Muscle layer of duodenum (tissue), 2 donors: ENCODE results near the gene CARD19.

Experiments used
- H3K27ac ChIP-seq: one replicate; pipeline ENCODE4 v1.7.0; 2013; ENCODE audit warnings: mild to moderate bottlenecking, low read length
- H3K27me3 ChIP-seq: one replicate; pipeline ENCODE4 v1.7.0; 2013; ENCODE audit warnings: low read depth, mild to moderate bottlenecking, control low read depth, low read length
- H3K36me3 ChIP-seq, 2 donors: one replicate each; pipeline ENCODE4 v1.7.0; 2013; ENCODE audit warnings: low read length in 2 of 2, control low read depth in 1 of 2, mild to moderate bottlenecking in 1 of 2; ENCODE audit not compliant: insufficient read depth in 2 of 2, control insufficient read depth in 1 of 2
- H3K4me1 ChIP-seq, 2 donors: one replicate each; pipeline ENCODE4 v1.7.0; 2013; ENCODE audit warnings: low read length in 2 of 2, mild to moderate bottlenecking in 2 of 2, control low read depth in 1 of 2, moderate library complexity in 1 of 2; ENCODE audit not compliant: insufficient read depth in 2 of 2, control insufficient read depth in 1 of 2
- H3K4me3 ChIP-seq, 2 donors: one replicate each; pipeline ENCODE4 v1.7.0; 2013; ENCODE audit warnings: low read length in 2 of 2, low read depth in 1 of 2, mild to moderate bottlenecking in 1 of 2
- H3K9me3 ChIP-seq, 2 donors: one replicate each; pipeline ENCODE4 v1.7.0; 2013; ENCODE audit warnings: low read length in 2 of 2, control low read depth in 1 of 2, mild to moderate bottlenecking in 1 of 2; ENCODE audit not compliant: control insufficient read depth in 1 of 2
- donor health status: healthy.

Gene CARD19

DNA sequence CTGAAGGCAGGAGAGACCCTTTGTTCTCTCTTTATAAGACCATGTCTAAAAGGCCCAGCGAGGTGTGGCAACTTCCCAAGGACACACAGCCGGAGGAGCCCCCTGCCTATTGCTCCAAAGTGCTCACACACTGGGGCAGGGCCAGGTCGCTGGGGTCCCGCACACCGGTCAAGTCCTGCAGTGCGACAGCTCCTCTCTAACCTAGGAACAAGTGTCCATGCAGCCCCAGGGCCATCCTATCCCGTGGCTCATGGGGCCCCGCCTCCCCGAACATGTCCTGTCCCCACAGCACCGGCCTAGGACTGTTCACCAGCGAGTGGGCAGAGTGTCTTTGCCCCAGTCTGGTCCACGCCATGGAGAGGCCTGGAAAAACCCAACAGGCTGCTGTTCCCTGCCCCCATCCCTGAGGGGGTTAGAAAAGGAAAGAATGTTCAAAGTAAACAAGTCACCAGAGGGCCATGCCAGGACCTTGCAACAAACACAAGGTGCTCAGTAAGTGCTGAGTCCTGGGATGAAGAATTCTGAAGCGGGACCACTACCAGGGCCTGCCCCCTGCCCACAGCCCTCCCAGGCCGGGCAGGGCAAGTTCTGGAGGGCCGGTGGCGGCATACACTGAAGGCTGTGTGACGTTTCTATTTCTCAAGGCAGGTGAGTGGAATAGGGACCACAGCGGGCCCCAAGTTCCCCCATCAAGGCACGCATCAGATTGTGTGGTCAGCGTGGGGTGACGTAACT lies 37.1 kb downstream of the CARD19 start:
- Histone ChIP-seq H3K9me3 (no peaks in the 10 kb centered on the region), H3K4me1 (peaks cover 13 to 69% of the 10 kb centered on the region in 2 donors), H3K27ac (peak overlapping the region; percentile 83), H3K27me3 (no peaks in the 10 kb centered on the region), H3K36me3 (no peaks in the 10 kb centered on the region), H3K4me3 (peak overlapping the region; percentile 64 to 82)

DNA sequence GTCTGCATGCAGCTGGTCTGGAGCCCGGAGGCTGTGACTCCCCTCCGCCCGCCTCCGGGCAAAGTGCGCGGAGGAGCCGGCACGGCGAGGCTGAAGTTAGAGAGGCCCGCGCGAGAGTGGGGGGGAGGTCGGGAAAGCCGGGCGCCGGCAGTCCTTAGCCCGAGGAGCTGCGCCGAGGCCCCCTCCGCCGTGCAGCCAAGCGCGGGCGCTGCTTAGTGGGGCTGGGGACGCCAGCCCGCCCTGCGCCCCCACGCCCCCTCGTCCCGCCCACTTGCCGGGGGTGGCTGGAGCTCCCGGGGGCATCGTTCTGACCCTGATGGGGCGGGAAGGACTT lies 37.6 kb downstream of the CARD19 start:
- peak overlapping the region; percentile 83 for H3K27ac ChIP-seq

DNA sequence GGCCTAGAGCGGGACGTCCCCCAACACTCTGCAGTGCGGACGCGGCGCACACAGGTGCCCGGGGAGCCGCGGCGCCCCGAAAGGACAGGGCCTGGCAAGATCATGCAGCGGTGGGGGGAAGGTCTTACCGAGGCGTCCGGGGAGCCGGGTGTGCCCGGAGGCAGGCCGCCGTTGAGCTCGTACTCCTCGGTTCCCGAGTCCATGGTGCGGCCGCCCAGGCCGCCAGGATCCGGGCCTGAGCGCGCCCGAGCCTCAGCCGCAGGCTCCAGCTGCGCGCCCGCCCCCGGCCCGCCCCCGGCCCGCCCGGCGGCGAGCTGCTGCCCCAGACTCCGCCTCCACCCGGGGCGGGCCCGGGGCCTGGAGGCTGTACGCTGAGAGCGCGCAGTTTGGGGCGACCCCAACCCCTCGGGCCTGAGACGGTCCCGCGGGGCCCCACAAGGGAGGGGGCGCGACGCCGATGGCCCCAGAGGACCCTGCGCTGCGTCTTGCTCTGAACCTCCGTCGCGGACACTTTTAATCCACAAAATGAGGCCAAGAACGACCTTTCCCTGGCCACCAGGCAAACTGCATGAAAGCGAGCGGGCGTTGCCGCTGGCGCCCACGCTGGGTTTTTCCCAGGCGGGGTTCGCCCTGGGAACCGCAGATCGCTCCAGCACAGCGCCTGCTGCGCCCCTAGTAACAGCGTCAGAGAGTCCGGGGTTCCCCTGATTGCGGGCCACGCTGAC lies 38.2 kb downstream of the CARD19 start, which contains the start of gene NINJ1:
Gene NINJ1 (minus strand): TSS at position 237 of the 725 bp plus-strand sequence. CDS start 34 bp downstream, at position 203.
- Histone ChIP-seq H3K9me3 (peaks cover 0 to 3% of the 10 kb centered on the region in 2 donors), H3K4me3 (peak within 1 kb of the TSS; percentile 69 to 82), H3K27me3 (no peaks in the 10 kb centered on the region), H3K36me3 (no peaks in the 10 kb centered on the region), H3K27ac (peak within 1 kb of the TSS; percentile 83), H3K4me1 (peaks cover 13 to 58% of the 10 kb centered on the region in 2 donors)

More for the DNA sequence above, 37.6 kb downstream of the CARD19 start:
- H3K9me3 ChIP-seq: peaks cover 0 to 3% of the 10 kb centered on the region in 2 donors
- H3K4me1 ChIP-seq: peaks cover 13 to 64% of the 10 kb centered on the region in 2 donors
- H3K27me3 ChIP-seq: no peaks in the 10 kb centered on the region
- H3K36me3 ChIP-seq: no peaks in the 10 kb centered on the region
- peak overlapping the region; percentile 64 to 82 for H3K4me3 ChIP-seq

DNA sequence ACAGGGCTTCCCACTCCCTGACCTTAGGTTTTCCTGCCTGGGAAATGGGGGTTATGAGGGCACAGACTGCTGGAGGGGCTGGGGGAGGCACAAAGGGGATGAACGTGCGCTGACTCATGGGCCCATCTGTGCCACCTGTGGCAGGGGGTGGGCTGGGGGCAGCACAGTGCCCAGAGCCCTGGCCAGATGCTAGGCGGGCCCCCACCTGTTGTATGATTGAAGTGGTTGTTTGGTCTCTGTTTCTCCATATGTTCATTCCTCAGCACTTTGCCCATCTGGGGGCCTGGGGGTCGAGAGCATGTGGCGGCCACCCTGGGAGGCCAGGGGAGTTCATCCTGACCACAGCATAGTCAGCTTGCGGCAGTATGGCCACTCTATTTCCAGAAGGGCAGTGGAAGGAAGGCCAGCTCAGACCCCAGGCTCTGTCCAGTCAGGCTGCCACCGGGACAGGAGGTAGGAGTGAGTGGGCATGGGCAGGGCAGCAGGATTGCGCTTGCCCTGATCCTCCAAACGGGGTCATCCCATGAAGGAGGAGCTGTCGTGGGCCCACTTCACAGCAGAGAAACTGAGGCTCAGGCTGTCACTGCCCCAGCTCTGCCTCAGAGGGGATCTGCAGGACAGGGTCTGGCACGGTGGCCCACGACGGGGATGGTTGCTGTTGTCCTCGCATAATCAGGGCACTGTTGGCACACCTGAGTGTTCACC lies 38.9 kb downstream of the CARD19 start:
- peaks cover 13 to 51% of the 10 kb centered on the region in 2 donors for H3K4me1 ChIP-seq

DNA sequence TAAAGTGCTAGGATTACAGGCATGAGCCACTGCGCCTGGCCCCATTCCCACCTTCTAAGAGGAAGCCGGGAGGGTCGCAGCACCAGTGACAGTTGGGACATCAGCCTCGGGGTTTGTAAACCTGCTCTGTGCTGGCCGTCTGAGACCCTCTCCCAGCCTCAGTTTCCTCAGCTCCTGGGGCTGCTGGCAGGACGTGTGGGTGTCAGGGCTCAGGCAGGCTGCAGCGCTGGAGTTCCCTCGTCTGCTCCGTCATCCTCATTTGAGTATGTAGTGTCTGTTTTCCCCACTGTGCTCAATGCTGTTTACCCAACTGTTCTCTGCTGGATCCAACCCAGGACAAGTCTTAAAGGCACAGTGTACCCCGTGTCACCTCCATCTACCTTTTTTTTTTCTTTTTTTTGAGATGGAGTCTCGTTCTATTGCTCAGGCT lies 40.0 kb downstream of the CARD19 start:
- Histone ChIP-seq H3K27ac (no peak overlapping the region), H3K36me3 (no peaks in the 10 kb centered on the region), H3K9me3 (peaks cover 0 to 3% of the 10 kb centered on the region in 2 donors), H3K27me3 (no peaks in the 10 kb centered on the region), H3K4me1 (peaks cover 13 to 40% of the 10 kb centered on the region in 2 donors), H3K4me3 (no peak overlapping the region)

More for the DNA sequence above, 38.9 kb downstream of the CARD19 start:
- H3K27ac ChIP-seq: peak overlapping the region; percentile 63
- H3K27me3 ChIP-seq: no peaks in the 10 kb centered on the region
- peaks cover 0 to 3% of the 10 kb centered on the region in 2 donors for H3K9me3 ChIP-seq
- no peaks in the 10 kb centered on the region for H3K36me3 ChIP-seq
- peak overlapping the region; percentile 69 to 82 for H3K4me3 ChIP-seq

DNA sequence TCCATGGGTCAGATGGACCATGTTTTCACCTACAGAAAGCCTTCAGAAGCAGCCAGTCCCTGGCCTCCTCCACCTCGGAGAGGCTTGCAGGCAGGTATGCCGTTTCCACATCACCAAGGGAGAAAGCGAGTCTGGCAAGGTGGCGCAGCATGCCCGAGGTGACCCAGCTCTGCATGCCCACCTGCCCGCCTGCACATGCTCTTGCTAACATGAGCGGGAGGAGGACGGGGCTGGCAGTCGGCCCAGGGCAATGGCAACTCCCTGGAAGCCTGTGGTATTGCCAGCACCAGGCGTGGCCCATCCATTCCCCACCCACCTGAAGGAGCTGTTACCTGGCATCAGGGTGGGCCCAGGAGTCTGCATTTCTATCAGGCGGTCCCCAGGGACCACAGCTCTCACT lies 41.3 kb downstream of the CARD19 start:
- Histone ChIP-seq H3K9me3 (peaks cover 0 to 3% of the 10 kb centered on the region in 2 donors), H3K27ac (no peak overlapping the region), H3K4me1 (peaks cover 9 to 26% of the 10 kb centered on the region in 2 donors), H3K4me3 (no peak overlapping the region), H3K36me3 (no peaks in the 10 kb centered on the region), H3K27me3 (no peaks in the 10 kb centered on the region)

DNA sequence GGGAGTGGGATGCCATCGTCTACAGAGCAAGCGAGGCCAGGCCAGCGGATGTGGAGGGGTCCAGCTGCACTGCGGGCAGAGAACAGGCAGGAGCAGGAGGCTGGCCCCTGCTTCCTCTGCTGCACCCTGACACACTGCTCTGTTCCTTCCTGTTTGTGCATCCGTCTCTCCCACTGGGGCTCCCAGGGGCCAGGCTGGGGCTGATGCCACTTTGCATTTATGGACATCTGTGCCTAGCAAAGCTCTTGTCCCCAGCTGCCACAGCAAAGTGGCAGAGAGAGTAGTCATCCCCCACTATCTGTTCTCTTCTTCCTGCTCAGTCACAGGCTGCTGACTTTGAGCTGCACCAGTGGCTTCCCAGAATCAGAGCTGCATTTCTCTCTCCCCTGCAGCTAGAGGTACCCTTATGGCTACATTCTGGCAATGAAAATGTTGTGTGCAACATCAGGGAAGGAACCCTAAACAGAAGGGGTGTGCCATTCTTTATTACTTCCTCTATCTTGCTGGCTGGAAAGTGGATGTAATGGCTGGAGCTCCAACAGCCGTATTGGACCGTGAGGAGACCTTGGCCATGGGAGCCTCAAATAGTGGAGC lies 42.3 kb downstream of the CARD19 start:
- H3K27me3 ChIP-seq: no peaks in the 10 kb centered on the region
- H3K27ac ChIP-seq: no peak overlapping the region
- peaks cover 9 to 17% of the 10 kb centered on the region in 2 donors for H3K4me1 ChIP-seq
- no peaks in the 10 kb centered on the region for H3K36me3 ChIP-seq
- no peak overlapping the region for H3K4me3 ChIP-seq
- H3K9me3 ChIP-seq: peaks cover 0 to 3% of the 10 kb centered on the region in 2 donors

DNA sequence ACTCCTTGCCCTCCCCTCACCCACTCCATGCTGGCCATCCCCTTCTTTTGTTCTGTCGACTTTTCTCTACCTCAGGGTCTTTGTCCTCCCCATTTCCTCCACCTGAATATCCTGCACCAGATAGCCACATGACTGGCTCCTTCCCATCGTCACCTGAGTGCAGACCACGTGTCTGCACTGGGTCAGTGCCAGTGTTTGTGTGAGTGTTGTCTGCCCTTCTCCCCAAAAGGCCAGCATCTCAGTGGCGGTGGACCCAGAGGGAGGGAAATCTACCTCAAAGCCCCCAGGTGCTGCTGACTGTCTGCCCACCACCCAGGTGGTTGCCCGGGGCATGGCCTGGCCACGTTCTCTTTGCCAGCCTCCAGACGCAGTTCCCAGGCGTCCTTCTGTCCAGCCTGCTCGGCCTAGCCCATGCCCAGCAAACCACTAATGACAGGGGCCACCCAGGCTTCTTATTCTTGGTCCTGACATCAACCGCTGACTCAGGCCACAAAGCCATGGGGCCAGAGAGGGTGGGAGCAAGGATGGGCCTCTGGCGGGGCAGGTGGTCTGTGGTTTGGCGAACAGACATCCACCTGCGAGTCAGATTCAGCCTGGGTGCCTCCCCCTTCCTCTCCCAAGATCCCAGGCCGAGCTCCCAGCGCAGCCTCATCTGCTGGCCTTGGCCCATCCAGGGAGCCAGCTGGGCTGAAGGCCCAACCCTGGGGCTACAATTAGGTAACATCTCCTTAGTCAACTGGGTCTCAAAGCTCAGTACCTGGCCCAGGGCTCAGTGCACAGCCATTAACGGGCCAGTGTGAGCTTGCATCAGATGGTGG lies 43.6 kb downstream of the CARD19 start:
- H3K27ac ChIP-seq: no peak overlapping the region
- H3K4me1 ChIP-seq: peaks cover 8 to 19% of the 10 kb centered on the region in 2 donors
- no peaks in the 10 kb centered on the region for H3K27me3 ChIP-seq

DNA sequence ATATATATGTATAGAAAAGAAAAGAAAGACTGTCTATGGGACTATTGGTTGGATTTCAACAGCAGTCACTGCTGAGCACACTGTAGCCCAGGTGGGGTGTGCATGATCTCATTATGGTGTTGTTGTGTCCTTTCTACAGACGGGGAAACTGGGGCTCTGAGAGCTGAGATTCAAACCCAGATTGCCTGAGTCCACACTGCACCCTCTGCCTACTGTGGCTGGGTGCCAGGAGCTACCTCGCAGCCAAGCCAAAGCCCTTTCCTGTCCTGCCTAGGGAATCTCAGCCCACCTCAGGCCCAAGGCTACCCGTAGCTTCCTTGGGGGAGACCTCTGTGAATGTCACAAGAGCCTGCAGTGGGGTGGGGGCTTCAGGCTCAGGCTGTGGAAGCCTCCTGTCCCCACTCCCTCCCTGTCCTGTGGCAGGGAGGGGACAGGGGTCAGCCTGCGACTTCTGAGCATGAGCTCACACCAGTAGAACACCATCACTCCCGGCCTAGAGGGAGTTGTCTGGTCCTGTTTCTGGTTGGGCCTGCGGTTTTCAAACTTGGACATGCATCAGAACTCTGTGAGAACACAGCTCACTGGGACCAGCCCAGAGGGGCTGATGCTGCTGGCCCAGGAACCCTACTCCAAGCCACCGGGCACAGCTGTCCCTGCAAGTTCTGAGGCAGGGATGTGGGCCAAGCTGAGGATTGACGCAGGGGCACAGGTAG lies 45.9 kb downstream of the CARD19 start:
- peaks cover 0 to 5% of the 10 kb centered on the region in 2 donors for H3K4me1 ChIP-seq
- no peak overlapping the region for H3K27ac ChIP-seq
- peaks cover 0 to 3% of the 10 kb centered on the region in 2 donors for H3K9me3 ChIP-seq
- no peaks in the 10 kb centered on the region for H3K36me3 ChIP-seq
- H3K27me3 ChIP-seq: no peaks in the 10 kb centered on the region
- H3K4me3 ChIP-seq: no peak overlapping the region

More for the DNA sequence above, 43.6 kb downstream of the CARD19 start:
- H3K36me3 ChIP-seq: no peaks in the 10 kb centered on the region
- H3K9me3 ChIP-seq: peaks cover 0 to 3% of the 10 kb centered on the region in 2 donors
- no peak overlapping the region for H3K4me3 ChIP-seq
